GM12874 (cell line): Measurements from ENCODE around the gene SLC16A7.

ENCODE experiments used
- TF ChIP-seq, protein P1 (sequence below): IDR thresholded peaks from 2 replicates; pipeline ENCODE4 v1.5.1; 2011; ENCODE audit warnings: low read depth, mild to moderate bottlenecking, control low read depth, low read length, moderate library complexity; ENCODE audit not compliant: insufficient read depth

The SLC16A7 gene

DNA sequence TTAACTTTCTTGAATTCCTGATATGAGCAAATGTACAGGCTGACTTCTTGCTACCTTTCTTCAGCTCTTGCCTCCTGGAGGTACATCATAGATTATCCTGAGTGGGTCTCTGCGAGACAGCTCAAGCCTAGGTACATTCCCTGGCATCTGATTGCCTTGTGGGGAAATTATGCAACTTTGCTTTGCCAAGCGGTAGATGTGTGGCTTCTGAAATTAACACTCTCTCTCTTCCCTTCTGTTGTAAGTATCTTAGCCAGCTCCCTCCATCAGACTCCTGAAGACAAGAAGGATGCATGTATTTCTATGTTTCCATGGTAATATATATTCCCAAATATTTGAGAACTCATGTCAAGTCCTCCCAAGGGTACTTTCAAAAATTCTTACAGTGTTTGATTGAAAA lies 16.2 kb upstream of the SLC16A7 start:
- TF ChIP-seq, protein P1, sequence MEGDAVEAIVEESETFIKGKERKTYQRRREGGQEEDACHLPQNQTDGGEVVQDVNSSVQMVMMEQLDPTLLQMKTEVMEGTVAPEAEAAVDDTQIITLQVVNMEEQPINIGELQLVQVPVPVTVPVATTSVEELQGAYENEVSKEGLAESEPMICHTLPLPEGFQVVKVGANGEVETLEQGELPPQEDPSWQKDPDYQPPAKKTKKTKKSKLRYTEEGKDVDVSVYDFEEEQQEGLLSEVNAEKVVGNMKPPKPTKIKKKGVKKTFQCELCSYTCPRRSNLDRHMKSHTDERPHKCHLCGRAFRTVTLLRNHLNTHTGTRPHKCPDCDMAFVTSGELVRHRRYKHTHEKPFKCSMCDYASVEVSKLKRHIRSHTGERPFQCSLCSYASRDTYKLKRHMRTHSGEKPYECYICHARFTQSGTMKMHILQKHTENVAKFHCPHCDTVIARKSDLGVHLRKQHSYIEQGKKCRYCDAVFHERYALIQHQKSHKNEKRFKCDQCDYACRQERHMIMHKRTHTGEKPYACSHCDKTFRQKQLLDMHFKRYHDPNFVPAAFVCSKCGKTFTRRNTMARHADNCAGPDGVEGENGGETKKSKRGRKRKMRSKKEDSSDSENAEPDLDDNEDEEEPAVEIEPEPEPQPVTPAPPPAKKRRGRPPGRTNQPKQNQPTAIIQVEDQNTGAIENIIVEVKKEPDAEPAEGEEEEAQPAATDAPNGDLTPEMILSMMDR, result no peak

DNA sequence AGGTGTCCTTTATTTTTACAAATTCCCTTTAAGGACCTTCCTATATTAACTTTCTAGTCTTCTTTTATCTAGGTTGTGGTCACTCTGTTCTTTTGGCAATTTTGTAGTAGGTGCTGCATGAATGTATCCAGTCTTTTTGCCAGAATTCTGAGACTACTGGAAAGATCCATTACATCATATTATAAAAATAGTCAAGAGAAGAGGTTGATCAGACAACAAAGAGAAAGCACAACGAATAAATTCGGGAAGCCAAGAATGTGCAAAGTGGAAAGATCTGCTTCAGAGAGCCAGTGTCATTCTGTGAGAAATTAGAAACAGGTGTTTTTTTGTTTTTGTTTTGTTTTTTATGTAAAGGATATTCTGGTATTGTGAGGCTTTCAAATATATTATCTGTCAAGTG lies 15.8 kb upstream of the SLC16A7 start:
- TF ChIP-seq, protein P1, result no peak

DNA sequence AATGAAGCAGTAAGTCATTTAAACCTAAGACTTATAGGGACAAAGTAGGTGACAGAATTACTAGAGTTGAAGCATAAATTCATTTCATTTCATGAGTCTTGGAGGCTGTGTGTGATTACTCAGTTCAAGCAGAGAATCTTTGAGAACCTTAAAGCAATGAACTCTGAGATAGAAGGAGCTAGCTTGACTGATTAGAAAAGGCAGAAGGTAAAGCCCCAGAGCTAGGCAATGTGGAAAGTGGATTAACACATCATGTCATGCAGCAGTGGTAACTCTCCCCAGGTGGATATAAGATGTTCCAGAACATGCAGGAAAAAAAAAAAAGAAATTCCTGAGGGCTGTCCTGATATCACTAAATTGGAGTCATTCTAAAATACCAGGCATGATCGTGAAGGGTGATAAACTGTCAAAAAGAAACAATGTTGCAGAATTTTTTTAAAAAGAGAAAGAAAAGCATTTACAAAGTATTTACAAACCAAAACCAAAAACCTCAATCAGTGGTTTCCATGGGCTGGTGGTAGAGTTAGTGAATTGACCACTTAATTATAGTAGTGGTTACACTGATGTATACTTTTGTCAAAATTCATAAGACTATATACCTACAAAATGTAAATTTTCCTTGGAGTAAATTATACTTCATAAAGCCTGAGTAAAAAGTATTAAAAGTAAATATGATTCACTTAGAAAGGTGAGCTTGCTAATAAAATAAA lies 12.7 kb upstream of the SLC16A7 start:
- TF ChIP-seq, protein P1, result no peak

DNA sequence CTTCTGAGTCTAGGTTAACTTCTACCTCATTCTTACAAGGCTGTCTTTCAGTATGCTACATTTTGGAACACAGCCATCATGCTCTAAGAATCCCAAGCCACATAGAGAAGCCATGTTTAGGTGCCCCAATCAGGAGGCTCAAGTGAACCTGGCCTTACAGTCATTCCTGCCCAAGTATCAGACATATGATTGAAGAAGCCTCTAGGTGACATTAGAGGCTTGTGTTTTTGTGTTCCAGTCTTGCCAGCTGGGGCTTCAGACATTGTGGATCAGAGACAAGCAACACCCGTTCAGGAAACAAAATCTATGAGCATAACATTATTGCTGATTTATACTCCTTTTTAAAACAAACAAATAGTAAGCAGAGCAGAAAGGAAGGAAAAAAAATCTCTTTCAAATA lies 8.1 kb upstream of the SLC16A7 start:
- TF ChIP-seq, protein P1, result no peak

DNA sequence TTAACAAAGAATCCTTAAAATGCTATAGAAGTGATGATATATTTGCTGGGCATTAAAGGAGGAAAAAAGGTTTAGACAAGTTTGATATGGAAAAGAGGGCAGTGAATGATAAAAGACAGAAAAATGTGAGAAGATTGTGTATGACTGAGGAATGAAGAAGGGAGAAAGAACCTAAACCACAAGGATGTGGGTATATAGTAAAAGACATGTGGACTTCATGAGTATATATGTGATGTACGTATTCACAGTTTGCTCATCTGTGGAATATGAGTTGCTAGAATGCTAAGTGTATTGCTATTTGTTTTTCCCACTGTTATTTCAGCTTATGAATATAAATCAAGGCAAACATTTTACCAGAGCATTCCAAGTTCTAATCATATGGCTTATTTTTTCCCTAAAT lies 2.1 kb upstream of the SLC16A7 start:
- TF ChIP-seq, protein P1, result no peak

DNA sequence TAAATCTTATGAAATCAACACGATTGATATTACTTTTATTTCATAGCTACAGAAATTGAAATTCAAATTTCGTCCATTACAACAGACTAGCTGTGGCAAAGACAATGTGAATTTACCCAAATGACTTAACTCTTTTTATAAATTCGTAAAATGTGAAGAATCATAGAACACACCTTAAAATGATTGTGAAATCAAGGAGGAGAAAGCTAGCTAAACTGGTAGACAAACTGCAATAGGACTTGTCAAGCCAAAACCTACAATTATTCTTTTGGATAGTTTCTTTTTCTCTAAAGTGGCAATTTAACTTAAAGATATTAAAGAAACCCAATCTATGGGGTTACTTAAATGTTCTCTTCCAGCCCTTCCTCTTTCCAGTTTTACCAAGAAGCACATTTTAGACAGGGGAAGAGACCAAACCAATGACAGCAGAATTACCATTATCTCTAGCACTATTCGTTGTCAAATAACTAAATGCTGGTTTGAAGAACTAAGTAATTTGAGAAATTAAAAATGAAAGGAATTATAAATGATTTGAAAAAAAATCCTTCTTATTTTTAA lies 807 bp upstream of the SLC16A7 start:
- TF ChIP-seq, protein P1, result no peak

DNA sequence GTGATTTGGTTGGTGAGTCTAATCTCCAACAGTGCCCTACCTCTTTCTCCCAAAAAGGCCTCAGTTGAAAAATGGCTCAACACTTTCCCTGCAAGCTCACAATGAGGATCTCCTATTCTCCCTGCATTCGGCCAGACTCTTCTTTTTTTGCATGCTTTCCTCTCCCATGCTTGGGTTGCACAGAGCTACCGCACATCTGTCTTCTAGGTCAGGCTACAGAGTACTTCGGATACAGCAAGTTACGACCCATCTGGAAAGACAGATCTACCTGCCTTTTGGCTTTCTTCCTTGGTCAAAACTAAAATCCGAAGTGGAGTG lies 305 bp upstream of the SLC16A7 start:
- TF ChIP-seq, protein P1, result no peak

DNA sequence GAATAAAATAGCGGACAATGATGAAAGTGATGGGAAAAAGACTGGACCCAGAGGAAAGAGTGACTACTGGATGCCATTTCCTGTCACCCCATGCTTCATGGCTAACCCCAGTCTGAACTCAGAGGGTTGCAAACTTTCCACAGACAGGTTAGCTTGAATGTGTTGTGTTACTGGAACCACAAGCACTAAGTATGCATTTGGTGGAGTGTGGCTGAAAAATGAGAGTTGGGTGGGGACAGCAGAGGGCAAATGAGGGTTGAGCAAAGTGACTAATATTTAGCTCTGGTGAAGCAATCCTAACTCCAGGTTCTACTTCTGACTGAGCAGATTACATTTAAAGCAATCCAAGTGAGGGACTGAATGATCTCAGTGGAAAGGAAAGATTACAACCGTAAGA lies 1.6 kb downstream of the SLC16A7 start:
- TF ChIP-seq, protein P1, result no peak
